22Rv1 (cell line): ENCODE data around the gene UCKL1.

Experiments used
- H3K27ac ChIP-seq: fragments of 450-650 bp; 2 replicates; pipeline ENCODE4 v1.5.1; 2017
- CTCF ChIP-seq: fragments of 450-650 bp; IDR thresholded peaks from 2 replicates; pipeline ENCODE4 v1.5.1; 2017; ENCODE audit warnings: mild to moderate bottlenecking
- ZFX ChIP-seq: fragments of 450-650 bp; IDR thresholded peaks from 2 replicates; pipeline ENCODE4 v1.6.1; 2017; ENCODE audit warnings: antibody characterized with exemption, borderline replicate concordance

Gene UCKL1

GRCh38 chr20:63897978-63898561, 58.1 kb downstream of the UCKL1 start:
- TF ChIP-seq ZFX = no peak
- no peak for TF ChIP-seq CTCF
- peak overlapping the region; percentile 83; the same call in 1 of the 2 replicates for H3K27ac ChIP-seq

- no peak for TF ChIP-seq CTCF
- no peak for TF ChIP-seq ZFX
- peak overlapping the region; percentile 83 for H3K27ac ChIP-seq
Observed at GRCh38 chr20:63896264-63897105, 59.7 kb downstream of the UCKL1 start.

- TF ChIP-seq ZFX (no peak), CTCF (no peak)
Observed at GRCh38 chr20:63895952-63896263, 60.3 kb downstream of the UCKL1 start.

GRCh38 chr20:63895202-63895951, 60.8 kb downstream of the UCKL1 start:
- TF ChIP-seq CTCF = no peak
- TF ChIP-seq ZFX = no peak
- H3K27ac ChIP-seq = peak overlapping the region; percentile 83

More at GRCh38 chr20:63895952-63896263, 60.3 kb downstream of the UCKL1 start:
- H3K27ac ChIP-seq = peak overlapping the region; percentile 83

- TF ChIP-seq CTCF = no peak
- TF ChIP-seq ZFX = no peak
Observed at GRCh38 chr20:63894358-63895201, 61.6 kb downstream of the UCKL1 start, which contains the start of gene DNAJC5. Gene DNAJC5 (plus strand): TSS chr20:63895126. CDS start chr20:63928346, 33,220 bp downstream.

GRCh38 chr20:63893999-63894357, 62.2 kb downstream of the UCKL1 start:
- peak overlapping the region; percentile 83 for H3K27ac ChIP-seq
- TF ChIP-seq CTCF (no peak), ZFX (no peak)

More at GRCh38 chr20:63894358-63895201, 61.6 kb downstream of the UCKL1 start, which contains the start of gene DNAJC5:
- peak within 1 kb of the TSS; percentile 83 for H3K27ac ChIP-seq
